Activated CD4-positive, alpha-beta memory T cell treated with anti-CD3 and anti-CD28 coated beads, Interleukin-2, amount 10 ng/mL, durations not matched to agents 7 days and 5 days (primary cell): ENCODE data around the gene PKNOX1. TPM values are rescaled to one million over a fixed set of nuclear protein-coding genes. Genes with fewer than 3 reads are reported as not detected.
"Not testable (repeated sequence)": the region's sequence is repeated elsewhere in the genome, so short reads cannot be mapped to it uniquely, and the experiment has no call there.

Source experiments
- CTCF ChIA-PET: fragments of 350-600 bp; sonication (Branson Sonifier 250); formaldehyde crosslinking; loops from one replicate; lab custom pipeline; 2021; ENCODE audit warnings: antibody characterized with exemption, inconsistent platforms; lab: Charles Lee
- POLR2A ChIA-PET: fragments of 350-600 bp; sonication (Branson Sonifier 250); formaldehyde crosslinking; loops from one replicate; lab custom pipeline; 2021; ENCODE audit warnings: antibody characterized with exemption; lab: Charles Lee
- DNase-seq: peaks from one replicate; pipeline ENCODE4 v3.0.0-alpha.2; 2020
- H3K27ac Mint-ChIP-seq: one replicate; pipeline ENCODE4 v1.8.0; 2021; ENCODE audit warnings: mild to moderate bottlenecking, mixed read lengths
- H3K27me3 Mint-ChIP-seq: one replicate; pipeline ENCODE4 v1.8.0; 2021; ENCODE audit warnings: mixed read lengths
- H3K36me3 Mint-ChIP-seq: one replicate; pipeline ENCODE4 v1.8.0; 2021; ENCODE audit warnings: low read depth, mixed read lengths
- H3K4me1 Mint-ChIP-seq: one replicate; pipeline ENCODE4 v1.8.0; 2021; ENCODE audit warnings: mixed read lengths
- H3K4me3 Mint-ChIP-seq: one replicate; pipeline ENCODE4 v1.8.0; 2021; ENCODE audit warnings: mild to moderate bottlenecking, mixed read lengths
- H3K9me3 Mint-ChIP-seq: one replicate; pipeline ENCODE4 v1.8.0; 2021; ENCODE audit warnings: mixed read lengths
- total RNA-seq, 2 experiments: library from RNA; stranded (reverse); gene quantifications; one replicate each; pipeline ENCODE4 v1.2.3, GENCODE V29; 2021

PKNOX1 gene, protein sequence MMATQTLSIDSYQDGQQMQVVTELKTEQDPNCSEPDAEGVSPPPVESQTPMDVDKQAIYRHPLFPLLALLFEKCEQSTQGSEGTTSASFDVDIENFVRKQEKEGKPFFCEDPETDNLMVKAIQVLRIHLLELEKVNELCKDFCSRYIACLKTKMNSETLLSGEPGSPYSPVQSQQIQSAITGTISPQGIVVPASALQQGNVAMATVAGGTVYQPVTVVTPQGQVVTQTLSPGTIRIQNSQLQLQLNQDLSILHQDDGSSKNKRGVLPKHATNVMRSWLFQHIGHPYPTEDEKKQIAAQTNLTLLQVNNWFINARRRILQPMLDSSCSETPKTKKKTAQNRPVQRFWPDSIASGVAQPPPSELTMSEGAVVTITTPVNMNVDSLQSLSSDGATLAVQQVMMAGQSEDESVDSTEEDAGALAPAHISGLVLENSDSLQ
- total RNA-seq, result 10 to 100 TPM; 27.2 to 33.7 TPM

GRCh38 chr21:42973991-42974831, at the start of gene PKNOX1:
PKNOX1 (plus strand) TSS chr21:42974562; CDS start chr21:43004382, 29,820 bp downstream.
- Mint-ChIP-seq H3K9me3 (no peaks in the 10 kb centered on the region), H3K36me3 (peaks cover 21% of the 10 kb centered on the region), H3K4me3 (peak within 1 kb of the TSS; percentile 86), H3K4me1 (peaks cover 33% of the 10 kb centered on the region), H3K27ac (peak within 1 kb of the TSS; percentile 92), H3K27me3 (no peaks in the 10 kb centered on the region)
- POLR2A ChIA-PET, result interaction anchor here (1.0 to 2.1 kb wide), 5 partner anchors 14 to 190 kb away, joined by 3 to 11 read pairs (median 3); partner anchors contain the start of genes NDUFV3 and WDR4
- CTCF ChIA-PET, result interaction anchor here (0.9 to 1.0 kb wide), 2 partner anchors 81 to 156 kb away, joined by 3 to 4 read pairs; partner anchors contain the start of gene NDUFV3
- peak; percentile 99 for DNase-seq

- ChIA-PET CTCF (interaction anchor here (0.7 kb wide), 1 partner anchor 17 kb away, joined by 4 read pairs; no protein-coding TSS in a partner anchor), POLR2A (no interaction called here)
- no peaks in the 10 kb centered on the region for H3K36me3 Mint-ChIP-seq
- H3K27ac Mint-ChIP-seq, result peak within 1 kb of the TSS; percentile 61
- H3K4me1 Mint-ChIP-seq, result peaks cover 20% of the 10 kb centered on the region
- no peak within 1 kb of the TSS for H3K4me3 Mint-ChIP-seq
- H3K9me3 Mint-ChIP-seq, result no peaks in the 10 kb centered on the region
- no peaks in the 10 kb centered on the region for H3K27me3 Mint-ChIP-seq
- DNase-seq, result no peak
Measured at GRCh38 chr21:42925114-42925926, 49.0 kb upstream of the PKNOX1 start, which contains the start of gene ERVH48-1. ERVH48-1 (minus strand) TSS chr21:42925630; CDS start chr21:42919006, 6,624 bp downstream.

DNA sequence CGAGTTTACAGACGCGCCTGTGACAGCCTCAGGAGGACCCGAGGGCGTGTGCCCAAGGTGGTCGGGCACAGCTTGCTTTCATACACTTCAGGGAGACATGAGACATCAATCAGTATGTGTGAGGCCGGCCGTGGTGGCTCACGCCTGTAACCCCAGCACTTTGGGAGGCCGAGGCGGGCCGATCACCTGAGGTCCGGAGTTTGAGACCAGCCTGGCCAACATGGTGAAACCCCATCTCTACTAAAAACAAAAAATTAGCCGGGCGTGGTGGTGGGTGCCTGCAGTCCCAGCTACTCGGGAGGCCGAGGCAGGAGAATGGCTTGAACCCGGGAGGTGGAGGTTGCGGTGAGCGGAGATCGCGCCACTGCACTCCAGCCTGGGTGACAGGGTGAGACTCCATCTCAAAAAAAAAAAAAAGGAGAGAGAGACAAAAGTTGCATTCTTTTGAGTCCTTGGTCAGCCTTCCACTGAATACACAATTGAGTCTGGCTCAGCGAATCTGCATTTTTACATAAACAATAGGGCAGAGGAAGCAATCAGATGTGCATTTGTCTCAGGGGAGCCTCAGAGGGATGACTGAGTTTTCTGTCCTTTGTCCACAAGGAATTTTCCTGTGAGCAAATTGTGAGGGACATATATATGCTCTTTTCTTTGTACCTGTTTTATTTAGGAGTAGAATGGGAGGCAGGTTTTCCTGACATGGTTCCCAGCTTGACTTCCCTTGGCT, 46.7 kb upstream of the PKNOX1 start:
- not testable (repeated sequence) for H3K36me3 Mint-ChIP-seq, DNase-seq, H3K4me3 Mint-ChIP-seq, H3K9me3 Mint-ChIP-seq, H3K27ac Mint-ChIP-seq, H3K27me3 Mint-ChIP-seq
- ChIA-PET POLR2A (interaction anchor here (1.7 kb wide), 1 partner anchor 35 kb away, joined by 4 read pairs; the partner anchor contains the start of gene NDUFV3), CTCF (interaction anchor here (1.2 kb wide), 1 partner anchor 9 kb away, joined by 3 read pairs; no protein-coding TSS in a partner anchor)
- H3K4me1 Mint-ChIP-seq, result peaks cover 20% of the 10 kb centered on the region

- DNase-seq, result no peak
- ChIA-PET POLR2A (no interaction called here), CTCF (no interaction called here)
- Mint-ChIP-seq H3K36me3 (no peaks in the 10 kb centered on the region), H3K27ac (no peak overlapping the region), H3K9me3 (no peaks in the 10 kb centered on the region), H3K4me1 (peaks cover 8% of the 10 kb centered on the region), H3K27me3 (no peaks in the 10 kb centered on the region), H3K4me3 (no peak overlapping the region)
Measured at GRCh38 chr21:42929969-42930368, 44.4 kb upstream of the PKNOX1 start.

- CTCF ChIA-PET, result no interaction called here
- Mint-ChIP-seq H3K9me3 (no peaks in the 10 kb centered on the region), H3K4me1 (peaks cover 4% of the 10 kb centered on the region), H3K4me3 (no peak overlapping the region), H3K36me3 (no peaks in the 10 kb centered on the region), H3K27ac (no peak overlapping the region), H3K27me3 (no peaks in the 10 kb centered on the region)
- POLR2A ChIA-PET, result no interaction called here
- DNase-seq, result no peak
Measured at GRCh38 chr21:42931560-42932235, 42.7 kb upstream of the PKNOX1 start.

GRCh38 chr21:42932378-42933136, 41.8 kb upstream of the PKNOX1 start:
- H3K27me3 Mint-ChIP-seq, H3K27ac Mint-ChIP-seq, H3K4me3 Mint-ChIP-seq, H3K4me1 Mint-ChIP-seq, H3K9me3 Mint-ChIP-seq, POLR2A ChIA-PET, DNase-seq, CTCF ChIA-PET, H3K36me3 Mint-ChIP-seq: not testable (repeated sequence)

- POLR2A ChIA-PET, H3K4me3 Mint-ChIP-seq, DNase-seq, H3K27me3 Mint-ChIP-seq, H3K36me3 Mint-ChIP-seq, H3K27ac Mint-ChIP-seq, H3K4me1 Mint-ChIP-seq, CTCF ChIA-PET, H3K9me3 Mint-ChIP-seq: not testable (repeated sequence)
Measured at GRCh38 chr21:42933137-42933970, 41.0 kb upstream of the PKNOX1 start.

GRCh38 chr21:42933973-42934372, 40.4 kb upstream of the PKNOX1 start:
- H3K36me3 Mint-ChIP-seq, CTCF ChIA-PET: not testable (repeated sequence)

GRCh38 chr21:42936360-42936759, 38.0 kb upstream of the PKNOX1 start:
- H3K9me3 Mint-ChIP-seq, DNase-seq, H3K27me3 Mint-ChIP-seq, H3K36me3 Mint-ChIP-seq, H3K4me1 Mint-ChIP-seq, H3K27ac Mint-ChIP-seq, CTCF ChIA-PET, POLR2A ChIA-PET, H3K4me3 Mint-ChIP-seq: not testable (repeated sequence)

More at GRCh38 chr21:42933973-42934372, 40.4 kb upstream of the PKNOX1 start:
- DNase-seq, H3K4me1 Mint-ChIP-seq, H3K9me3 Mint-ChIP-seq, H3K27ac Mint-ChIP-seq, H3K4me3 Mint-ChIP-seq, POLR2A ChIA-PET, H3K27me3 Mint-ChIP-seq: not testable (repeated sequence)

- H3K27ac Mint-ChIP-seq, CTCF ChIA-PET, H3K4me1 Mint-ChIP-seq, H3K4me3 Mint-ChIP-seq, POLR2A ChIA-PET, DNase-seq, H3K27me3 Mint-ChIP-seq, H3K36me3 Mint-ChIP-seq, H3K9me3 Mint-ChIP-seq: not testable (repeated sequence)
Measured at GRCh38 chr21:42937034-42937940, 37.1 kb upstream of the PKNOX1 start.
